Endothelial cell of umbilical vein (primary cell): ENCODE measurements around the gene PCDHB15. TPM values are rescaled to one million over a fixed set of nuclear protein-coding genes. Genes with fewer than 3 reads are reported as not detected.

Experiments used
- BruUV-seq: library from RNA; stranded (reverse); fragments of 400-500 nt; replicated peaks from 2 replicates; lab custom pipeline; 2021; lab: Mats Ljungman, UMichigan
- CTCF ChIA-PET: fragments of 300-600, 350-600 bp; sonication (Branson Sonifier 250); formaldehyde crosslinking; loops from one replicate; lab custom pipeline; 2021; ENCODE audit warnings: antibody characterized with exemption, inconsistent platforms; lab: Charles Lee
- POLR2A ChIA-PET: fragments of 300-600, 350-600 bp; sonication (Branson Sonifier 250); formaldehyde crosslinking; loops from one replicate; lab custom pipeline; 2021; ENCODE audit warnings: antibody characterized with exemption, inconsistent platforms; lab: Charles Lee
- DNase-seq: peaks from one replicate; pipeline ENCODE4 v3.0.0-alpha.2; 2011; ENCODE audit warnings: low read depth, low spot score
- FAIRE-seq: peaks from 2 replicates; lab custom pipeline; 2011; peaks lifted over from hg19 to GRCh38; lab: Jason Lieb, UNC
- H2AFZ ChIP-seq: 2 replicates; pipeline ENCODE4 v1.6.0; 2012; ENCODE audit warnings: low read depth, low read length, control low read depth, inconsistent platforms
- H3K27ac ChIP-seq: 2 replicates; pipeline ENCODE4 v1.5.1; 2011; ENCODE audit warnings: low read depth, mild to moderate bottlenecking, control low read depth, low read length, moderate library complexity; ENCODE audit not compliant: insufficient read depth
- H3K27me3 ChIP-seq, 2 experiments: 2 replicates each; pipeline versions ENCODE4 v1.6.0 to v1.6.1; 2011; ENCODE audit warnings: low read length in 2 of 2, mixed read lengths in 1 of 2; ENCODE audit not compliant: control insufficient read depth in 2 of 2, insufficient read depth in 2 of 2
- H3K36me3 ChIP-seq, 2 experiments: 2 replicates in 1 of 2; 3 replicates in 1 of 2; pipeline ENCODE4 v1.5.1; 2011; ENCODE audit warnings: low read length in 2 of 2, mild to moderate bottlenecking in 1 of 2, moderate library complexity in 1 of 2; ENCODE audit not compliant: control insufficient read depth in 2 of 2, insufficient read depth in 2 of 2; ENCODE audit errors: extremely low read depth in 1 of 2
- H3K4me1 ChIP-seq: 3 replicates; pipeline ENCODE4 v1.5.1; 2011; ENCODE audit warnings: mild to moderate bottlenecking, low read length; ENCODE audit not compliant: control insufficient read depth, insufficient read depth; ENCODE audit errors: extremely low read depth
- H3K4me2 ChIP-seq: 2 replicates; pipeline ENCODE4 v1.6.1; 2011; ENCODE audit warnings: low read length, control low read depth, mixed read lengths; ENCODE audit not compliant: insufficient read depth
- H3K4me3 ChIP-seq, 3 experiments: fragments of 200-600 bp in 1 of 3; sonication (generic), shearing (Covaris generic) in 1 of 3; replicated peaks in 1 of 3; 2 replicates each; pipeline ENCODE4 v1.5.1; 2011 to 2016; ENCODE audit warnings: control low read depth in 3 of 3, low read length in 3 of 3, mild to moderate bottlenecking in 2 of 3, inconsistent platforms in 1 of 3, low read depth in 1 of 3, moderate library complexity in 1 of 3; ENCODE audit not compliant: insufficient read depth in 1 of 3
- H3K79me2 ChIP-seq: 2 replicates; pipeline ENCODE4 v1.6.0; 2012; ENCODE audit warnings: low read length, inconsistent platforms; ENCODE audit not compliant: control insufficient read depth, insufficient read depth
- H3K9ac ChIP-seq: replicated peaks from 2 replicates; pipeline ENCODE3; 2011; ENCODE audit warnings: low read length, control low read depth; ENCODE audit not compliant: insufficient read depth; ENCODE audit errors: extremely low read depth
- H3K9me1 ChIP-seq: replicated peaks from 3 replicates; pipeline ENCODE4 v1.6.0; 2011; ENCODE audit warnings: mild to moderate bottlenecking, low read length; ENCODE audit not compliant: control insufficient read depth, insufficient read depth; ENCODE audit errors: extremely low read depth
- H3K9me3 ChIP-seq: replicated peaks from 2 replicates; pipeline ENCODE4 v1.5.1; 2012; ENCODE audit warnings: low read length, inconsistent platforms; ENCODE audit not compliant: control insufficient read depth, insufficient read depth
- H4K20me1 ChIP-seq: replicated peaks from 2 replicates; pipeline ENCODE3; 2011; ENCODE audit warnings: mild to moderate bottlenecking, low read length; ENCODE audit not compliant: control insufficient read depth, insufficient read depth; ENCODE audit errors: extremely low read depth
- EZH2 ChIP-seq: IDR thresholded peaks from 2 replicates; pipeline ENCODE4 v1.6.1; 2012; ENCODE audit warnings: borderline replicate concordance, low read depth, mild to moderate bottlenecking, moderate library complexity, low read length, inconsistent platforms; ENCODE audit not compliant: severe bottlenecking
- FOS ChIP-seq: IDR thresholded peaks from 2 replicates; pipeline ENCODE4 v1.6.1; 2011; ENCODE audit warnings: mild to moderate bottlenecking, low read length, moderate library complexity, borderline replicate concordance; ENCODE audit not compliant: insufficient read depth
- GATA2 ChIP-seq: IDR thresholded peaks from 2 replicates; pipeline ENCODE4 v1.7.0; 2011; ENCODE audit warnings: low read depth, mild to moderate bottlenecking, moderate library complexity, mixed read lengths, low read length; ENCODE audit not compliant: insufficient read length, insufficient read depth
- JUN ChIP-seq: IDR thresholded peaks from 2 replicates; pipeline ENCODE4 v1.6.1; 2011; ENCODE audit warnings: borderline replicate concordance, low read depth; ENCODE audit not compliant: insufficient read length, insufficient read depth
- MYC ChIP-seq: IDR thresholded peaks from one replicate; pipeline ENCODE4 v1.6.1; 2011; ENCODE audit warnings: mild to moderate bottlenecking, low read depth, low read length
- POLR2A ChIP-seq: IDR thresholded peaks from 2 replicates; pipeline ENCODE4 v1.6.1; 2012; ENCODE audit warnings: low read depth, mild to moderate bottlenecking, control low read depth, low read length
- POLR2AphosphoS5 ChIP-seq: IDR thresholded peaks from 2 replicates; pipeline ENCODE4 v1.6.1; 2012; ENCODE audit warnings: low read depth, mild to moderate bottlenecking, control low read depth, low read length, moderate library complexity; ENCODE audit not compliant: insufficient read depth
- dilution Hi-C: fragments of 300-500 bp; cut with MboI; formaldehyde crosslinking; loops from one replicate; pipeline ENCODE4 v1.15.0; 2019; ENCODE audit warnings: low sequenced_read_pairs; ENCODE audit not compliant: extremely low pct_ligation_motif_present
- intact Hi-C: fragments of 100-400 bp; cut with micrococcal nuclease; formaldehyde crosslinking; loops from one replicate; pipeline ENCODE4 v1.10.0; 2022
- polyA plus RNA-seq, 4 experiments: library from polyadenylated mRNA; depleted of rRNA in 3 of 4; stranded (reverse) in 3 of 4; unstranded in 1 of 4; fragments of >200 nt; gene quantifications; 2 replicates each; pipeline versions ENCODE4 v1.2.1 to v1.2.3, GENCODE V29; 2011 to 2012; ENCODE audit warnings: missing spikeins in 1 of 4
- total RNA-seq: library from RNA; stranded (reverse); gene quantifications from 2 replicates; pipeline ENCODE4 v1.2.3, GENCODE V29; 2021
- TF ChIP-seq, protein P1 (sequence below): IDR thresholded peaks from 2 replicates; pipeline ENCODE4 v1.6.1; 2011; ENCODE audit not compliant: insufficient read depth, insufficient read length
- TF ChIP-seq, protein P2 (sequence below), 2 donors: IDR thresholded peaks; 1 replicate in 1 of 2; 2 replicates in 1 of 2; pipeline ENCODE4 v1.5.1; 2011; ENCODE audit warnings: low read length in 2 of 2, mild to moderate bottlenecking in 2 of 2, moderate library complexity in 2 of 2, control low read depth in 1 of 2, inconsistent platforms in 1 of 2, low read depth in 1 of 2; ENCODE audit not compliant: insufficient read depth in 1 of 2; ENCODE audit errors: extremely low read depth in 1 of 2

The PCDHB15 gene
- total and polyA plus RNA-seq, 2 donors (not counting 3 experiments of a cell fraction or from before 2014, with no cell fraction given) = 0.55 to 0.69 TPM

GRCh38 chr5:141250576-141250975, 5.4 kb downstream of the PCDHB15 start:
- BruUV-seq = no TSS peak
- ChIA-PET CTCF (no interaction called here), POLR2A (no interaction called here)
- H3K9me3 ChIP-seq = no peaks in the 10 kb centered on the region
- no peak overlapping the region for H3K4me3 ChIP-seq
- no peaks in the 10 kb centered on the region for H3K4me1 ChIP-seq
- H3K9ac ChIP-seq = no peak overlapping the region
- no peak overlapping the region for H3K4me2 ChIP-seq
- H4K20me1 ChIP-seq = no peaks in the 10 kb centered on the region
- H2AFZ ChIP-seq = no peak overlapping the region
- FAIRE-seq (no peak), DNase-seq (no peak)
- H3K36me3 ChIP-seq = no peaks in the 10 kb centered on the region
- no peaks in the 10 kb centered on the region for H3K27me3 ChIP-seq
- dilution Hi-C loops (no loop called here), intact Hi-C loops (no loop called here)
- no peaks in the 10 kb centered on the region for H3K9me1 ChIP-seq
- H3K79me2 ChIP-seq = no peaks in the 10 kb centered on the region
- TF ChIP-seq POLR2A (no peak), FOS (no peak), JUN (no peak), GATA2 (no peak), POLR2AphosphoS5 (no peak), EZH2 (no peak), MYC (no peak)
- TF ChIP-seq, protein P1, sequence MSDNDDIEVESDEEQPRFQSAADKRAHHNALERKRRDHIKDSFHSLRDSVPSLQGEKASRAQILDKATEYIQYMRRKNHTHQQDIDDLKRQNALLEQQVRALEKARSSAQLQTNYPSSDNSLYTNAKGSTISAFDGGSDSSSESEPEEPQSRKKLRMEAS = no peak
- TF ChIP-seq, protein P2, sequence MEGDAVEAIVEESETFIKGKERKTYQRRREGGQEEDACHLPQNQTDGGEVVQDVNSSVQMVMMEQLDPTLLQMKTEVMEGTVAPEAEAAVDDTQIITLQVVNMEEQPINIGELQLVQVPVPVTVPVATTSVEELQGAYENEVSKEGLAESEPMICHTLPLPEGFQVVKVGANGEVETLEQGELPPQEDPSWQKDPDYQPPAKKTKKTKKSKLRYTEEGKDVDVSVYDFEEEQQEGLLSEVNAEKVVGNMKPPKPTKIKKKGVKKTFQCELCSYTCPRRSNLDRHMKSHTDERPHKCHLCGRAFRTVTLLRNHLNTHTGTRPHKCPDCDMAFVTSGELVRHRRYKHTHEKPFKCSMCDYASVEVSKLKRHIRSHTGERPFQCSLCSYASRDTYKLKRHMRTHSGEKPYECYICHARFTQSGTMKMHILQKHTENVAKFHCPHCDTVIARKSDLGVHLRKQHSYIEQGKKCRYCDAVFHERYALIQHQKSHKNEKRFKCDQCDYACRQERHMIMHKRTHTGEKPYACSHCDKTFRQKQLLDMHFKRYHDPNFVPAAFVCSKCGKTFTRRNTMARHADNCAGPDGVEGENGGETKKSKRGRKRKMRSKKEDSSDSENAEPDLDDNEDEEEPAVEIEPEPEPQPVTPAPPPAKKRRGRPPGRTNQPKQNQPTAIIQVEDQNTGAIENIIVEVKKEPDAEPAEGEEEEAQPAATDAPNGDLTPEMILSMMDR (IDR thresholded peaks at IDR 0.05; ENCODE audit: extremely low read depth in 1 of 2, insufficient read depth in 1 of 2, low read depth in 1 of 2, low read length in 2 of 2) = no peak
- H3K27ac ChIP-seq = no peak overlapping the region
